GM12892 (cell line): ENCODE data around the gene C10orf95.

Experiments used
- DNase-seq: peaks from one replicate; pipeline ENCODE4 v3.0.0; 2011; ENCODE audit not compliant: insufficient read length
- FAIRE-seq: peaks from 2 replicates; lab custom pipeline; 2011; peaks lifted over from hg19 to GRCh38; lab: Jason Lieb, UNC
- POLR2A ChIP-seq: IDR thresholded peaks from 2 replicates; pipeline ENCODE4 v1.6.1; 2011; ENCODE audit warnings: low read depth, low read length, control low read depth
- POLR2AphosphoS5 ChIP-seq: IDR thresholded peaks from 2 replicates; pipeline ENCODE4 v1.6.1; 2011; ENCODE audit warnings: low read depth, low read length, control low read depth
- TAF1 ChIP-seq: IDR thresholded peaks from 2 replicates; pipeline ENCODE4 v1.6.1; 2011; ENCODE audit warnings: low read depth, mild to moderate bottlenecking, control low read depth, low read length, borderline replicate concordance

The C10orf95 gene

GRCh38 chr10:102449321-102450123, 1.8 kb downstream of the C10orf95 start:
- FAIRE-seq (peak; percentile 90), DNase-seq (no peak)
- TF ChIP-seq POLR2A (no peak), TAF1 (no peak), POLR2AphosphoS5 (no peak)

DNA sequence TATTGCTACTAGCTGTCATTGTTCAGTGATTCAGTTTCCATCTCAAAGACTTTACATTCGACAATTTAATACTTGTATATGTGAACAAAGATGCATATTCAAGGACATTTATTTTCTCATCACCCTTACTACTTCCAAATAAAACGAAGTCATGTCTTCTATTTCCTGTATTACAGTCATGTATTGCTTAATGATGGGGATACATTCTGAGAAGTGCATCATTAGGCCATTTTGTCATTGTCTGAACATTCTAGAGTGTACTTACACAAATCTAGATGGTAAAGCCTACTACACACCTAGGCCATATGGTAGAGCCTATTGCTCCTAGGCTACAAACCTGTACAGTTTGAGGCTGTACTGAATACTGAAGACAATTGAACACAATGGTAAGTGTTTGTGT, 6.5 kb downstream of the C10orf95 start:
- FAIRE-seq (no peak), DNase-seq (no peak)
- TF ChIP-seq TAF1 (no peak), POLR2A (no peak), POLR2AphosphoS5 (no peak)

DNA sequence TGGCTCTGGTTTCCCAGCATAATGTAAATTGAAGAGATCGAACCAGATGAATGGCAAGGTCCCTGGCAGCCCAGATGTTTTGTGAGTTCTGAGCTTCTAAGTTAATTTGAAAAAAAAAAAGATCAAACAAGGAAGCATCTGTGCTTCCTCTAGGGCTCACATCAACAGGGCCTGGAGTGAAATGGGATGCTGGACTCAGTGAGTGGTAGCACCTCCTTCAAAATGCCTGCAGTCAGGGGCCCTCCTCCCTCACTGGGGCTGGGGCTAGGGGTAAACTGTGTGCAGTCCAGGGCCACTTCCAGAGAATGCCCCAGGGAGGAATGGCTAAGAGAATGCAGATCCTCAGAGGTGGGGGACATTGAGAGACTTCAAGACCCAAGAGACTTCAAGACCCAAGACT, 13.0 kb downstream of the C10orf95 start:
- TF ChIP-seq POLR2AphosphoS5 (no peak), POLR2A (no peak)
- FAIRE-seq (no peak), DNase-seq (no peak)

- DNase-seq (no peak), FAIRE-seq (no peak)
- no peak for TF ChIP-seq TAF1
- no peak for TF ChIP-seq POLR2A
- TF ChIP-seq POLR2AphosphoS5 = no peak
Measured at GRCh38 chr10:102437515-102437914, 13.8 kb downstream of the C10orf95 start.

- TF ChIP-seq POLR2A (no peak), POLR2AphosphoS5 (no peak), TAF1 (no peak)
- DNase-seq (no peak), FAIRE-seq (no peak)
Measured at GRCh38 chr10:102436312-102436711, 15.0 kb downstream of the C10orf95 start.

GRCh38 chr10:102435529-102436233, 15.7 kb downstream of the C10orf95 start:
- TF ChIP-seq TAF1 = no peak
- peak; percentile 51; the same call in 1 of the 2 replicates for TF ChIP-seq POLR2A
- TF ChIP-seq POLR2AphosphoS5 = no peak
- peak; percentile 38 for FAIRE-seq
- no peak for DNase-seq

DNA sequence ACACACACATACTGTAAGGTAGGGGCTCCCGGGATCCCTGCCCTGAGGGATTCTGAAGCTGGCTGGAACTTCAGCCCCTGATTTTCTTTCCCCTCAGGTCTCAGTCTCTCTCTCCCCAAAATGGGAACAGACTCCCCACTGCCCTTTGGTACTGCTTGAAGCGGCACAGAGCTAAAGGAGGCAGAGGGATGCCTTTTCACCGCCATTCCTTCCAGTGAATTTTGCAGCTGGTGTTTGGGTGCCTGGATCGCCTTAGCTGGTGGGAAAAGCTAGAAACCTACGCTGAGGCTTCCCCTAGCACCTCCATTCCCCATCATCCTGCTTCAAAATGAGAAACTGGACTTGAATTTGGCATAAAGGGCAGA, 16.2 kb downstream of the C10orf95 start:
- FAIRE-seq (no peak), DNase-seq (no peak)
- TF ChIP-seq TAF1 (no peak), POLR2AphosphoS5 (no peak), POLR2A (no peak)

DNA sequence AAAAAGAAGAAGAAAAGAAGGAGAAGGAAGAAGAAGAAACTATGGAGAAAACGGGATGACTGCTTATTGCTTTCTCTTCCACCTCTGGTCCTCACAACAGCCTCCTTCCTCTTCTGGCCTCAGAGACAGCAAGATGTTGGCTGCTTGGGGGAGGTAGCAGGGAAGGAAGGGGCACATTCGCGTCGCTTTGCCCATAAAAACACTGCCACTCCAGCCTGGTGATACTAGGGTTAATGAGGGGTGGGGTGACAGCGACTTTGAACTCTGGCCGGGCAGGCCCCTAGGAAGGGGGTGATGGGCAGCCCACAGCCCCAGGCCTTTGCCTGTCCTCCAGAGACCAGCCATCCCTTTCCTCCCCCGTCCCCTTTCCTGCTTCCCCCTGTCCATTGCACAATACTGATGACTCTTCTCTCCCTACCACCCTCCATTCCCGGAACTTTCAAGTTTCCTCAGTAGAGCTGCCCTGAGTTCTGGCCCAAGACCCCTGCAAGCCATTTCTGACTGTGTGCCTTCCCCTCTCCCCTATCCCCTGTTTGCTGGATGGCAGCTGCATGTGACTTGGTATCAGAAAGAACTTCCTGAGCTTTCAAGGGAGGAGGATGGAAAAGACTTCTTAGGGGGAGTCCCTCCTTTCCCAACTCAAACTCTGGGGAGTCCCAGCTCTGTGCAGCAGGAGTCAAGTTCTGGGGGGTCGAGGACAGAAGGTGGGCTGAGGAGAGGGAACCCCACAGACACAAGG, 16.8 kb downstream of the C10orf95 start:
- DNase-seq = no peak
- FAIRE-seq = no peak
- no peak for TF ChIP-seq POLR2A
- no peak for TF ChIP-seq TAF1
- TF ChIP-seq POLR2AphosphoS5 = no peak

DNA sequence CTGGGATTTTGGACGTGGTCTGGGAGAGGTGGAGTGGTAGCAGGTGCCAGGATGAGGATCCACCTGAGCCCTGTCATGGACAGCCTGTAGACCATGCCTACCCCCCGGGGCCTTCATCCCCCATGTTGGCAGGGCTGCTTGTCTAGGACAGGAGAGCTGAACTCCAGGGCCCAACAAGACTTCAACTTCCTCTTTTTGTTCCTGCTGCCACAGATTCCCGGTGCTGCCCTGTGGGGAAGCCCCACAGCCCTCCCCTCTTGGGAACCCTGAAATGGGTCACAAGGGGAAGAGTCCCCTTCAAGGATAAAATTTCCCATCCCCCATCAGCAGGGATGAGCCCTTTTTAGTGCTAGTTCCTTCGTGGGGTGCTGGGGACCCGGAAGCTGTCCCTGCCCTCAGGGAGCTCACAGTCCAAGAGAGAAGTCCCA, 17.7 kb downstream of the C10orf95 start:
- TF ChIP-seq TAF1 (no peak), POLR2A (no peak), POLR2AphosphoS5 (no peak)
- no peak for DNase-seq
- FAIRE-seq = no peak

GRCh38 chr10:102432162-102432950, 19.0 kb downstream of the C10orf95 start, which contains the start of gene CUEDC2:
Gene CUEDC2, minus strand, starts transcription at chr10:102432574. Its CDS starts 7,386 bp downstream, at chr10:102425188.
- peak; percentile 97 for FAIRE-seq
- DNase-seq = peak; percentile 91
- peak; percentile 47; the same call in 1 of the 2 replicates for TF ChIP-seq TAF1
- TF ChIP-seq POLR2AphosphoS5 = peak; percentile 71; the same call in 1 of the 2 replicates
- TF ChIP-seq POLR2A = peak; percentile 73; the same call in 1 of the 2 replicates
